Measurements from ENCODE around the gene BUB1B.

Gene BUB1B

DNA sequence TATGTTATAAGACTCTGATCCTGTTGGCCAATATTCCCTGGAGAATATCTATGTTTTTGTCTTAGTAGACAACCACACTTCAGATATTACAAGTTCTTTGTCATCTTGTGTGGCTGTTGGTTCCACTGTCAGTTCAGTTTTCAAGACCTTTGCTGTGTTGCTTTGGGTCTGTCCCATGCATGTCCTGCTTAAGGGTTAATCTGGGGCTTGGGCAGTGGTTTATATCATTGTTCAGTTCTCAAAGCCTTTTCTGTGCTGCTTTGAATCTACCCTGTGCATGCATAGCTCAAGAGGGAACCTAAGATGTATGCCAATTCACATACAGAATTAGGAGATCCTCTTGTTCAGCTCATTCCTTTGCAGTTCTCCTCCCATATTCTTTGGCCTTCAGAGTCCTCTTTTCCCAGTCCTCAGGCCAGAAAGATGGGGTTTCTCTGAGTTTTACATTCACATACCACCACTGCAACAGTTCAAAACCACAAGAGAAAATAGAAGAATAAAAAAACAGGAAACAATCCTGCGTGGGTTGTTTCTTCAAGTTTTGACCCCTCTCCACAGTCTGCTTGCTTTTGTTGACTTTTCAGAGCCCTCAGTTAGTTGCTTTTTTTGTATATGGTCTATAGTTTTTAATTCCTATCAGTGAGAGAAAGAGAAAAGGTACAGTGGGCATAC, 21.6 kb downstream of the BUB1B start:
- H3K9ac ChIP-seq (ENCODE audit: low read depth, low read length), result peak overlapping the region; percentile 14; the same call in 1 of the 2 replicates

DNA sequence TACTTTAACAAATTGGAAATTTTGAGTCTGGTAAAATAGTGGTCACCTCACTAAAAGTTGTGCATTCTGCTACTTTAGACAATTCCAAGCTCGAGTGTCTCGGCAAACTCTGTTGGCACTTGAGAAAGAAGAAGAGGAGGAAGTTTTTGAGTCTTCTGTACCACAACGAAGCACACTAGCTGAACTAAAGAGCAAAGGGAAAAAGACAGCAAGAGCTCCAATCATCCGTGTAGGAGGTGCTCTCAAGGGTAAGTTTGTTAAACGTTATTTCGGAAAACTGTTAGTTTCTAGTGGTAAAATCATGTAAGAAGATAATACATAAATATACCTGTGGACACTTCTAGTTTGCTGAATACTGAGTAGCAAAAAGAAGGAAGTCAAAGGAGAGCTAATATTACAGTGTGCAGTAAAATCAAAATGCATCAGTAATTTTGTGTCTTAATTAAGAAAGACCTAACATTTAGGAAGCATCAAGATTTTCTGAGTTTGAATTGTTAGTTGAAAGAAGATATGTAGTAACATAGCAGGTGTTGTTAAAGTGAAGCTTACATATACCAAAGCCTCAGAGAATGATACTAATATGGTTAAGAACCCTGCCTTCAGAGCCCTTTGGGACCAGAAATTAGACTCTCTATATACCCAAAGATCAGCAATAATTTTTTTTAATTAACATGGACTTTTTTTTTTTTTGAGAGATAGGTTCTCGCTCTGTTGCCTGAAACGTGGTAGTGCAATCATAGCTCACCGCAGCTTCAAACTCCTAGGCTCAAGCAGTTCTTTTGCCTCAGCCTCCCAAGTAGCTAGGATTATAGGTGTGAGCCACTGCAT, 23.0 kb downstream of the BUB1B start:
- peaks cover 56% of the 10 kb centered on the region for H3K79me2 ChIP-seq (ENCODE audit: insufficient read depth, low read length)
- H4K20me1 ChIP-seq (ENCODE audit: insufficient read depth, low read length), result 0 out of 2 replicates have a peak, but pooled peaks cover 4% of the 10 kb centered on the region
- no peak for ATAC-seq (ENCODE audit: insufficient read depth, low read depth)
- no peaks in the 10 kb centered on the region for H3K27me3 ChIP-seq (ENCODE audit: insufficient read depth, low read length, poor library complexity)
- H3K4me1 ChIP-seq (ENCODE audit: insufficient read depth, low read length), result peaks cover 25% of the 10 kb centered on the region
- no peak overlapping the region for H2AFZ ChIP-seq (ENCODE audit: low read depth, low read length)
- TF ChIP-seq CTCF (IDR thresholded peaks at IDR 0.05; ENCODE audit: borderline replicate concordance, extremely low read depth, low read length, poor library complexity, severe bottlenecking), result no peak
- TF ChIP-seq EZH2 (IDR thresholded peaks at IDR 0.05; ENCODE audit: borderline replicate concordance, low read depth, low read length, severe bottlenecking), result no peak
- no peak for DNase-seq
- H3K27ac ChIP-seq (ENCODE audit: low read length), result no peak overlapping the region
- no peaks in the 10 kb centered on the region for H3K9me3 ChIP-seq (ENCODE audit: insufficient read depth, low read length, severe bottlenecking)
- H3K9ac ChIP-seq (ENCODE audit: low read depth, low read length), result no peak overlapping the region
- H3K36me3 ChIP-seq (ENCODE audit: insufficient read depth, low read length), result peaks cover 85% of the 10 kb centered on the region
- no peak overlapping the region for H3K4me2 ChIP-seq (ENCODE audit: insufficient read depth, low read length)
- no peak overlapping the region for H3K4me3 ChIP-seq (ENCODE audit: low read depth in 1 of 2, low read length in 2 of 2)

More for the DNA sequence above, 21.6 kb downstream of the BUB1B start:
- H3K27me3 ChIP-seq (ENCODE audit: insufficient read depth, low read length, poor library complexity), result no peaks in the 10 kb centered on the region
- H4K20me1 ChIP-seq (ENCODE audit: insufficient read depth, low read length), result 0 out of 2 replicates have a peak, but pooled peaks cover 4% of the 10 kb centered on the region
- DNase-seq, result no peak
- TF ChIP-seq EZH2 (IDR thresholded peaks at IDR 0.05; ENCODE audit: borderline replicate concordance, low read depth, low read length, severe bottlenecking) (no peak), CTCF (IDR thresholded peaks at IDR 0.05; ENCODE audit: borderline replicate concordance, extremely low read depth, low read length, poor library complexity, severe bottlenecking) (no peak)
- no peaks in the 10 kb centered on the region for H3K9me3 ChIP-seq (ENCODE audit: insufficient read depth, low read length, severe bottlenecking)
- H3K4me2 ChIP-seq (ENCODE audit: insufficient read depth, low read length), result no peak overlapping the region
- peak; percentile 53; the same call in 2 of the 3 replicates for ATAC-seq (ENCODE audit: insufficient read depth, low read depth)
- H3K36me3 ChIP-seq (ENCODE audit: insufficient read depth, low read length), result peaks cover 85% of the 10 kb centered on the region
- H3K27ac ChIP-seq (ENCODE audit: low read length), result peak overlapping the region; percentile 45
- peaks cover 25% of the 10 kb centered on the region for H3K4me1 ChIP-seq (ENCODE audit: insufficient read depth, low read length)
- H2AFZ ChIP-seq (ENCODE audit: low read depth, low read length), result no peak overlapping the region
- H3K79me2 ChIP-seq (ENCODE audit: insufficient read depth, low read length), result peaks cover 66% of the 10 kb centered on the region
- H3K4me3 ChIP-seq (ENCODE audit: low read depth in 1 of 2, low read length in 2 of 2), result no peak overlapping the region

DNA sequence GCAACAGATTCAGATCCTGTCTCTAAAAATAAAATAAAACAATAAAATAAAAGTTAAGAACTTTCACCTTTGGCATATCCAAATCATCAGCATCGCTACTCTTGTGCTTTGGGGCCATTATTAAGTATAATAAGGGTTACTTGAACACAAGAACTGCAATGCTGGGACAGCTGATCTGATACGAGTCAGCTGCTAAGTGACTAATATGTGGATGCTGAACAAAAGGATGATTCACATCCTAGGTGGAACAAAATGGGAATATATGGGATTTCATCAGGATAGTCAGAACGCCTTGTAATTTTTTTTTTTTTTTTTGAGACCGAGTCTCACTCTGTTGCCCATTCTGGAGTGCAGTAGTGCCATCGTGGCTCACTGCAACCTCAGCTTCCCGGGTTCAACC, 29.7 kb downstream of the BUB1B start:
- no peak overlapping the region for H2AFZ ChIP-seq (ENCODE audit: low read depth, low read length)
- H3K27me3 ChIP-seq (ENCODE audit: insufficient read depth, low read length, poor library complexity), result no peaks in the 10 kb centered on the region
- DNase-seq, result no peak
- H3K27ac ChIP-seq (ENCODE audit: low read length), result no peak overlapping the region
- no peak overlapping the region for H3K9ac ChIP-seq (ENCODE audit: low read depth, low read length)
- H3K79me2 ChIP-seq (ENCODE audit: insufficient read depth, low read length), result peaks cover 73% of the 10 kb centered on the region
- TF ChIP-seq CTCF (IDR thresholded peaks at IDR 0.05; ENCODE audit: borderline replicate concordance, extremely low read depth, low read length, poor library complexity, severe bottlenecking) (no peak), EZH2 (IDR thresholded peaks at IDR 0.05; ENCODE audit: borderline replicate concordance, low read depth, low read length, severe bottlenecking) (no peak)
- no peaks in the 10 kb centered on the region for H3K9me3 ChIP-seq (ENCODE audit: insufficient read depth, low read length, severe bottlenecking)
- peaks cover 94% of the 10 kb centered on the region for H3K36me3 ChIP-seq (ENCODE audit: insufficient read depth, low read length)
- no peaks in the 10 kb centered on the region for H3K4me1 ChIP-seq (ENCODE audit: insufficient read depth, low read length)
- no peaks in the 10 kb centered on the region; the same call in 1 of the 2 replicates for H4K20me1 ChIP-seq (ENCODE audit: insufficient read depth, low read length)
- no peak overlapping the region for H3K4me3 ChIP-seq (ENCODE audit: low read depth in 1 of 2, low read length in 2 of 2)
- no peak overlapping the region for H3K4me2 ChIP-seq (ENCODE audit: insufficient read depth, low read length)
- no peak for ATAC-seq (ENCODE audit: insufficient read depth, low read depth)
